ENCODE measurements around the gene TTLL7.

DNA sequence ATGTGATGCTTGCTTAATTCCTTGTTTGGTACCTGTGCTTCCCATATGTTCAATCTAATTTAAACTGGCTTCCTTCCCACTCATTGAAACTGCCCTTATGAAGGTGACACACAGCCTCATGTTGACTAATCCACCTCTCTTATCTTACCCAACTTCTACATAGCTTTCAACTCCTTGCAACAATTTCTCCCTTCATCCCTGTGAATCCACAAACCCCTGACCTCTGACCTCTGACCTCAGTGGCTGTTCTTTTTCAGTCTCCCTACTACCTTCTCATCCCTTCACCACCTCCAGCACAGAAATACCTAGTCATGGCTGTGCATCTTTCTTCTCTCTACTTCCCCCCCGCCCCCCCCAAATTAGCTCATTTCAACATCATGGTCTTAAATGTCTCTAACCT, 144.5 kb downstream of the TTLL7 start:
- TF ChIP-seq, protein P1, sequence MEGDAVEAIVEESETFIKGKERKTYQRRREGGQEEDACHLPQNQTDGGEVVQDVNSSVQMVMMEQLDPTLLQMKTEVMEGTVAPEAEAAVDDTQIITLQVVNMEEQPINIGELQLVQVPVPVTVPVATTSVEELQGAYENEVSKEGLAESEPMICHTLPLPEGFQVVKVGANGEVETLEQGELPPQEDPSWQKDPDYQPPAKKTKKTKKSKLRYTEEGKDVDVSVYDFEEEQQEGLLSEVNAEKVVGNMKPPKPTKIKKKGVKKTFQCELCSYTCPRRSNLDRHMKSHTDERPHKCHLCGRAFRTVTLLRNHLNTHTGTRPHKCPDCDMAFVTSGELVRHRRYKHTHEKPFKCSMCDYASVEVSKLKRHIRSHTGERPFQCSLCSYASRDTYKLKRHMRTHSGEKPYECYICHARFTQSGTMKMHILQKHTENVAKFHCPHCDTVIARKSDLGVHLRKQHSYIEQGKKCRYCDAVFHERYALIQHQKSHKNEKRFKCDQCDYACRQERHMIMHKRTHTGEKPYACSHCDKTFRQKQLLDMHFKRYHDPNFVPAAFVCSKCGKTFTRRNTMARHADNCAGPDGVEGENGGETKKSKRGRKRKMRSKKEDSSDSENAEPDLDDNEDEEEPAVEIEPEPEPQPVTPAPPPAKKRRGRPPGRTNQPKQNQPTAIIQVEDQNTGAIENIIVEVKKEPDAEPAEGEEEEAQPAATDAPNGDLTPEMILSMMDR (IDR thresholded peaks at IDR 0.05) = no peak
- TF ChIP-seq POLR2A (IDR thresholded peaks at IDR 0.05) = no peak

Measured in esophagus squamous epithelium (tissue), 4 donors.